Body of pancreas (tissue), 4 donors: ENCODE measurements around the gene HOXB2. TPM values are rescaled to one million over a fixed set of nuclear protein-coding genes. Genes with fewer than 3 reads are reported as not detected.

Experiments used
- ATAC-seq: fragments of 150-250 bp; one replicate; pipeline ENCODE4 v1.9.1; 2016
- DNase-seq, 4 donors: peaks; one replicate each; pipeline ENCODE4 v3.0.0-alpha.2; 2019
- H3K27ac ChIP-seq, 4 donors: fragments of 200-600 bp; sonication (generic); 1 replicate in 3 of 4; 2 replicates in 1 of 4; pipeline versions ENCODE4 v1.5.1 to v1.6.1; 2016 to 2019; ENCODE audit warnings: mild to moderate bottlenecking in 1 of 4, mixed read lengths in 1 of 4, moderate library complexity in 1 of 4
- H3K27me3 ChIP-seq, 2 donors: fragments of 200-600 bp; sonication (generic); one replicate each; pipeline ENCODE4 v1.6.0; 2016; ENCODE audit warnings: mild to moderate bottlenecking in 1 of 2
- H3K36me3 ChIP-seq, 2 donors: fragments of 200-600 bp; sonication (generic); replicated peaks in 1 of 2; 2 replicates each; pipeline ENCODE4 v1.5.1; 2016; ENCODE audit warnings: low read depth in 2 of 2; ENCODE audit not compliant: insufficient read depth in 1 of 2
- H3K4me1 ChIP-seq: fragments of 200-600 bp; sonication (generic); one replicate; pipeline ENCODE4 v1.6.0; 2016
- H3K4me3 ChIP-seq, 2 donors: fragments of 200-600 bp; sonication (generic); 1 replicate in 1 of 2; 2 replicates in 1 of 2; pipeline ENCODE4 v1.5.1; 2016 to 2019
- H3K9me3 ChIP-seq, 3 donors: fragments of 200-600 bp; sonication (generic); 1 replicate in 2 of 3; 2 replicates in 1 of 3; pipeline ENCODE4 v1.5.1; 2016
- CTCF ChIP-seq, 7 experiments: fragments of 450-650 bp in 4 of 7; fragments of 200-600 bp in 3 of 7; sonication (generic) in 3 of 7; IDR thresholded peaks; one replicate each; pipeline ENCODE4 v1.5.1; 2016 to 2019; ENCODE audit warnings: antibody characterized with exemption in 7 of 7
- POLR2A ChIP-seq, 3 donors: fragments of 450-650 bp; IDR thresholded peaks; one replicate each; pipeline ENCODE4 v1.6.1; 2016; ENCODE audit warnings: antibody characterized with exemption in 3 of 3, mild to moderate bottlenecking in 2 of 3
- WGBS, 2 donors: methylation state at CpG; one replicate each; pipeline ENCODE4 v1.1.5; 2017; 5-methylcytosine and 5-hydroxymethylcytosine counted together
- intact Hi-C: fragments of 100-400 bp; cut with DNase I; formaldehyde crosslinking; loops from one replicate; pipeline ENCODE4 v1.15.1; 2023
- total RNA-seq, 2 donors: library from RNA; depleted of rRNA; stranded (reverse); fragments of >200 nt; gene quantifications; one replicate each; pipeline ENCODE4 v1.1.0, GENCODE V29; 2016

Gene HOXB2
- total RNA-seq, 2 donors from 2014 or later = 13.7 to 32.3 TPM

- Histone ChIP-seq H3K36me3 (no peaks in the 10 kb centered on the region), H3K9me3 (no peaks in the 10 kb centered on the region), H3K4me3 (peak overlapping the region; percentile 16 to 21), H3K27me3 (peaks cover 0 to 24% of the 10 kb centered on the region in 2 donors), H3K27ac (peak overlapping the region in 3 of 4 donors; percentile 48 to 67 (median 56)), H3K4me1 (peaks cover 18% of the 10 kb centered on the region)
- TF ChIP-seq CTCF (IDR thresholded peaks at IDR 0.05) = peak in 1 of 7 experiments; percentile 8
- no peak for TF ChIP-seq POLR2A (IDR thresholded peaks at IDR 0.05)
- DNase-seq (peak in 2 of 4 donors; percentile 34 to 38), ATAC-seq (peak; percentile 19)
- WGBS, 2 donors = 2 to 3% methylated on average over 27 to 71 of the region's 72 CpGs
- intact Hi-C loops = no loop called here
These were observed 1.6 kb downstream of the HOXB2 start for GRCh38 chr17:48543107-48543853.

GRCh38 chr17:48542698-48543106 is 2.2 kb downstream of the HOXB2 start:
- ATAC-seq (no peak), DNase-seq (no peak)
- Histone ChIP-seq H3K4me3 (peak overlapping the region in 1 of 2 donors; percentile 21), H3K4me1 (peaks cover 18% of the 10 kb centered on the region), H3K36me3 (no peaks in the 10 kb centered on the region), H3K27ac (peak overlapping the region in 3 of 4 donors; percentile 48 to 67 (median 56)), H3K9me3 (no peaks in the 10 kb centered on the region), H3K27me3 (peaks cover 0 to 24% of the 10 kb centered on the region in 2 donors)
- 8% methylated on average over 12 of the region's 12 CpGs for WGBS, 2 donors
- TF ChIP-seq POLR2A (IDR thresholded peaks at IDR 0.05) (no peak), CTCF (IDR thresholded peaks at IDR 0.05) (no peak)
- intact Hi-C loops = no loop called here

- H3K36me3 ChIP-seq = no peaks in the 10 kb centered on the region
- H3K4me1 ChIP-seq = peaks cover 18% of the 10 kb centered on the region
- H3K27ac ChIP-seq = peak overlapping the region in 3 of 4 donors; percentile 45 to 67 (median 48)
- DNase-seq (no peak), ATAC-seq (peak; percentile 8)
- intact Hi-C loops = no loop called here
- TF ChIP-seq CTCF (IDR thresholded peaks at IDR 0.05) (no peak), POLR2A (IDR thresholded peaks at IDR 0.05) (peak in 1 of 3 donors; percentile 4)
- no peak overlapping the region for H3K4me3 ChIP-seq
- no peaks in the 10 kb centered on the region for H3K9me3 ChIP-seq
- whole genome bisulfite sequencing, 2 donors = 20 to 21% methylated on average over 27 of the region's 27 CpGs
- H3K27me3 ChIP-seq = peaks cover 0 to 24% of the 10 kb centered on the region in 2 donors
These were observed 2.7 kb downstream of the HOXB2 start for GRCh38 chr17:48542114-48542656.

- peak; percentile 34 for ATAC-seq
- TF ChIP-seq CTCF (IDR thresholded peaks at IDR 0.05) (no peak), POLR2A (IDR thresholded peaks at IDR 0.05) (peak in 1 of 3 donors; percentile 10)
- Histone ChIP-seq H3K27ac (peak overlapping the region; percentile 8 to 67 (median 46)), H3K4me1 (peaks cover 18% of the 10 kb centered on the region), H3K4me3 (no peak overlapping the region), H3K36me3 (no peaks in the 10 kb centered on the region), H3K27me3 (peaks cover 0 to 24% of the 10 kb centered on the region in 2 donors), H3K9me3 (no peaks in the 10 kb centered on the region)
- no peak for DNase-seq
- intact Hi-C loops = no loop called here
- WGBS, 2 donors = 7 to 8% methylated on average over 26 to 32 of the region's 36 CpGs
These were observed 3.3 kb downstream of the HOXB2 start for GRCh38 chr17:48541577-48542113.
